GM18502 (cell line): ENCODE results near the gene MTURN.

Source experiments
- ATAC-seq: cut with Tn5 transposase; IDR thresholded peaks from one replicate; pipeline ENCODE4 v1.9.1; 2021; ENCODE audit warnings: mild to moderate bottlenecking; ENCODE audit not compliant: unreplicated experiment, poor library complexity

The MTURN gene

DNA sequence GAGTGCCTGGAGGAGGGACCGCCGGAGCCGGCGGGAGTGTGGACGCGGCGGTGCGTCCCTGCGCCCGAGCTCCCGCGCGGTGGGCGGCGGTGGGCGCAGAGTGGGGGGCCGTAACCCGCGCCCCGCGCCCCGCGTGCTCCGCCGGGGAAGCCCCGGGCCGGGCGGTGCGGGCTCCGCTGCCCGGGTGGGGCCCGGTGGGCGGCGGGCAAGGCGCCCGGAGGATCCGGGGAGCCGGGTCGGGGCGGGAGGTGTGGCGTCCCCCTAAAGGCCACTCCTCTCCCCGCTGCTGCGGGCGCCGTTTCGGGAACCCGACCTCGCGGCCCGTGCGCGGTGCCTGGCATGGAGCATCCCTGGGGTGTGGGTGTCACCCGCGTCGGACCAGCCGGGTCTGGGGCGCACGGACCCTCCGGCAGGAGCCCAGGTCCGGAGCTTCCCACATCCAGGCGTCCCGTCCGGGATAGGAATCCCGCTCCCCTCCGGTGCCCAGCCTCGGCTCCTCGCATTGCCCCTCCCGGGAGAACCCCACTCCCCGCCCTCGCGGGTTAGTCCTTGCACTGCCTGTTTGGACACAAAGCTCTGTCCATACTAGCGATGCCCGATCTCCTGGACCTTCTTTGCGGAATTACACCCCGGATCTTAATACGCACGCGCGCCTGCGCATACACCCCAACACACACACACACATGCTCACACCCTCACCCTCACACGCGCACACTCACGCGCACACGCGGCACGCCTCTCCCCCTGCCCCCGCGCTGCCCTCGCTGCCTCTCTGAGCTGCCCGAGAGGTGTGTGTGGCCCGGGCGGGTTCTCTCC, 723 bp downstream of the MTURN start:
- peak; percentile 26 for ATAC-seq

DNA sequence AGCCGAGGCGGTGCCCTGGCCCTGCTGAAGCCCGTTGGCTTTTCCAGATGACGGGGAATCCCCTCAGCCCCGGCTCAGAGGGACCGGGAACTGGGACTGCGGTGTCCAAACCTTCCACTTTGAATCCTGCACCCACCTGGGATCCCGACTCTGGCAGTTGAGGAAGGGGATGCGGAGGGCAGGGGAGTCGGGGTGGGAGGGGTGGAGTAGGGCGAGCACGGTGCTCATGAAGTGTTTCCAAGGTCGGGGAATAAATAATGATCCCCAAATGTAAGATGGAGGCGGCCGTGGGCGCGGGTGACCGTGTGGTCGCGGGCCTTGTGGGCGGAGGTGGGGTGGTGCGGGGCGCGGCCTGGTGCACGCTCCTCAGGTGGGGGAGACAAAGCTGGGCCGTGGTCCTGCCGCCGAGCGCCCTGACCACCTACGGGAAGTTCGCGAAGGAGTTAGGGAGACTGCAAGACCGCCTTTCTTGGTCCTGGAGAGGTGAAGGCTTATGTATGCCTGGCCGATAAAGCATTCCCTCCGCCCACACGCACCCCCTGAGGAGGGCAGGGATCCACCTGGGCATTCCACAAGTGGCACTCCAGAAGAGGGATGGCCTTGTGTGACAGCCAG, 1.4 kb downstream of the MTURN start:
- ATAC-seq = no peak

DNA sequence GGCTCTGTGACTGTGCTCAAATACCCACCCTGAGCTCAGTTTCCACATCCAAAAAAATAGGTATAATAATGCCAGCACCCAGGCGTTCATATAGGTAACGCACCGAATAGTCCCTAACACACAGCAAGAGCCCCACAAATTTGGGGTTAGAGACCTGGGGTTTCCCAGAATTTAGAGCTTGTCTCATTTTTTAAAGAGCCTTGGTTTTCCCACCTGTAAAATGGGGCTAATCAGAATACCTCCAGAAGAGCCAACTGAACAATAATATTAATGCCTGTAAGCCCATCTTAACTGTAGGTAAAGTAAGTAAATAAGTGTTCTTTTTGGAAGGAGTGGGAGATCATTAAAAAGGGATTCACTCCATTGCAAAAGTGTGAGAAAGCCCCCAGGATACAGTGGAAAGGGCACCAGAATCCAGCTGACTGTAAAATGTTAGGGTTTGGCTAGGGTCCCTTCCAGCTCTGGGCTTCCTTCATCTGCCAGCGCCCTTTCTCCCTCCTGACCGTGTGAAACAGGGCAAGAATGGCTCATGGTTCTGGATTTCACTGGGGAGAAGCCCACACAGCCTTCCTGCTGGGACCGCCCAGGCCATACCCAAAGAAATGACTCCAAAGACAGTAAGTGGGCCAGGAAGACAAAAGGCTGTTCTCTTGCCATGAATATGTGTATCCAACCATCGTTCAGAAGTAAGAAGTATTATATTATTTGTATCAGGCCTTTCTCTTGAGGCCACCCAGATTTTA, 2.1 kb downstream of the MTURN start:
- ATAC-seq = no peak

DNA sequence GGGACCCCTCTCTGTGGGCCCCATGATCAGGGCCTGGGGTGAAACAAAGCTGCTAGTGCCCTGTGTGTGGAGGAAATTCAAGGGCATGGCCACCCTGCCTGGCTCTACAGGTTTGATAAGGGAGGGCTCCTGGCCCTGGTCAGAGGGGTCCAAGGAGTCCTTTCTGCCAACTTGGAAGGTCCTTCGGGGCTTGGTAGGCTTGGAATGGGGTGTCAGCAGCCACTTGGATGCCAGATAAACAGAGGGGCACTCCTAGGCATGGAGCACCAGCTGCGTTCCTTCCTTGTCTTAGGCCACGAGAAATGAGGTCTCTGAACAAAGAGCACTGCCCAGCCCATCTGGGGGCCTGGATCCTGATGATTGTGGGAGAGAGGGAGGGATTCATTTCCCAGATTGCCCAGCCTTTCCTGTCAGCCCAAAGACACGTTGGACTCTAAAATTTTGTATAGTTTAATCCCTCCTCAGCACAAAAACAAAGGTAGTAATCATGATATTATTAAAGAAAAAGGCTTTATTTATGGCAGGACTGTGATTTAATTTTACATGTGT, 5.1 kb downstream of the MTURN start:
- ATAC-seq = no peak

DNA sequence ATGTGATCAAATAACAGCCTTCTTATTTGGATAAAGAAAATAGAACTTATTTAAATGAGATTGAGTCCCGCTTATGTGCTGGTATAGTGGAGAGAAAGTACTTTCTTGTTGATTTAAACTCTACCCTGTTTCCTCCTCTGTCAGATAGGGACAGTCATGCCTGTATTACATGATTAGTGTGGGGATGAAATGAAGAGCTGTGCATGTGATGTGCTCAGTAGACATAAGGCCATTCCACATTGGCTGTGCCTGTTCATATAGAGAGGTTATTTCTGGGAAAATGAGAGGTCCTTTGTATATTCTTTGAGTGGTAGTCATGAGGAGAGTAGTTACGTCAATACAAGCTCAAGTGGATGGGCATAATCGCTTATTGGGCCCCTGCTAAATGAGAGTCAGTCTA, 5.7 kb downstream of the MTURN start:
- ATAC-seq = no peak

DNA sequence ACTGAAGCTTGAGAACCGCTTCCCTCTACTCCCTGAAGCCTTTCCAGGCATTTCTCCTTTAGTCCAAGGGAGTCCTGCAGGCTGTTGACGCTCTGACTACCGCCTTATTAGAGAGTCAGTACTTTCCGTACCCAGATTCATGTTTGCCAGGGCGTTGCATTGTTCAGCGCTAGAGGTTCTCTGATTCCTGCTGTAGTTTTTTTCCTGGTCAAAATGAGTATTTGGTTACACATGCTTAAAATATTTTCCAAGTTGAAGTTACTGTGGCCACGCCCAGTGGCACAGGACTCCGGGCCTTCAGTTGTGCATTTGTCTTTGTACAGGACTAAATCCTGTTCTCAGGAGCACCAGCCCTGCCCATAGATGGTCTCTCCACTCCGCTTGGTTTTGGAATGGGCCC, 7.9 kb downstream of the MTURN start:
- no peak for ATAC-seq

DNA sequence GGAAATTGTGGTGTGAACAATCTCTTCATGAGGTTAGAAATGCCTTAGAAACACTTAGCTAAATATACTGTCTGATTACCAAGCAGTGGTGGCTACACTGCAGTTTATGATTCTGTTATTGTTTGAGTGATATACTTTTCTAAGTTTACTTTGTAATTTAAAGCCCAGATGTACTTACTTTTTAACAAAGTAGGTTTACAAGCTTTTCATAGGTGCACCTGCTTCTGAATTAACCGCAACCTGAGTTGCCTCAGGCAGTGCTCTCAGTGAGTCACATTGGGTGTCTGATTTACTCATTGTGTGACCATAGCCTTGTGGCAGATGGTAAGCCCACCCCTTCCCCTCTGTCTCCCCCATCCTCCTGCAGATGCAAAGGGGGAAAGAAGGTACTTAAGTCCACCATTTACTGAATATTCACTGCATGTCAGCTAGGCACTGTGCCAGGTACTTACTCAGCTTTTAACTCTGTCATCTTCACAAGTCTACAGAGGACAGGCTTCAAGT, 9.0 kb downstream of the MTURN start:
- ATAC-seq = no peak

DNA sequence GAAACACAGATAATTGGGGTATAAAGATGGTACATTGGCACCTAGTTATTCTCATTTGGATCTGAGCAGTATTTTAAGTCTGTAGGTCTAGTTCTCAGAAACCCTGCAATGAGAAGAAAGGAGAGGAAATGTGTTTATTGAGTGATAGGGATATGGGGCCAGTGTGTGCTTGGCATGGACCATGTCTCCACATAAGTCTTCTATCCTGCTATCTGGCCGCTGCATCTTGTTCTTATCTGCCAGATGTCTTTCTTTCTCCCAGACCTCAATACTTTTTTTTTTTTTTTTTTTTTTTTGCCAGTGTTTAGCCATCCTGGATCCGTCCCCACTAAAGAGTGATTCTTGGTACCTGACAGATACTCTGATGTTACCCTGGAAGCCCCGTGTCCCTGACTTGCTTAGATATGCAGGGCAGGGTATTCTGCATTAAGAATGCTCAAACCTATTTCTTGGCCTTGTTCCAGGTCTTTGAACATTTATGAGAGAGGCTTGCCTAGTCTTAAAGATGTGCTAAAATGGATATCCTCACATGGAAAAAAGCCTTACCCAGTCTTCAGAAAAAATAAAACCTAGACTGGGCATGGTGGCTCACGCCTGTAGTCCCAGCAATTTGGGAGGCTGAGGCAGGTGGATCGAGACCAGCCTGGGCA, 10.0 kb downstream of the MTURN start:
- no peak for ATAC-seq

DNA sequence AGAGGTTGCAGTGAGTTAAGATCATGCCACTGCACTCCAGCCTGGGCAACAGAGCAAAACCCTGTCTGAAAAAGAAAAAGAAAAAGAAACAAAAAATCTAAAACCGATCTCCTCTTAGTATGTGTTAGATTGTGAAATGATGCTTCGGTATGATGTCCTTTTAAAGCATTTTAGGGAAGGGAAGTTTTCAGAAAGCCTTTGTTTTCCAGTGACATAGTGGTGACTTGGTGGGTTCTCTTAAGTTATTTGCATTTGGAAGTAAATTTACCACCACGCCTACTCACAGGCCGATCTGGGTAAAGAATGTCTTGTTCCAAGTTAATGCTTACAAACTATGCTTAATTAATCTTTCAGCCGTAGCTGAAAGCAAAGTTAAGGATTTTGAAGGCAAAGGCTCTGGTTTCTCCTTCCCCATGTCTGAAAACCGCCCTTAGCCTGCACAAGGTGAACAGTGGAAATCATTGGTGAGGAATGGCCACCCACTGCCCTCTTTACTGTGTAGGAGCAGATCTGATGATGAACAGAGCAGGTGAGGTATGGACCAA, 10.7 kb downstream of the MTURN start:
- ATAC-seq = no peak

DNA sequence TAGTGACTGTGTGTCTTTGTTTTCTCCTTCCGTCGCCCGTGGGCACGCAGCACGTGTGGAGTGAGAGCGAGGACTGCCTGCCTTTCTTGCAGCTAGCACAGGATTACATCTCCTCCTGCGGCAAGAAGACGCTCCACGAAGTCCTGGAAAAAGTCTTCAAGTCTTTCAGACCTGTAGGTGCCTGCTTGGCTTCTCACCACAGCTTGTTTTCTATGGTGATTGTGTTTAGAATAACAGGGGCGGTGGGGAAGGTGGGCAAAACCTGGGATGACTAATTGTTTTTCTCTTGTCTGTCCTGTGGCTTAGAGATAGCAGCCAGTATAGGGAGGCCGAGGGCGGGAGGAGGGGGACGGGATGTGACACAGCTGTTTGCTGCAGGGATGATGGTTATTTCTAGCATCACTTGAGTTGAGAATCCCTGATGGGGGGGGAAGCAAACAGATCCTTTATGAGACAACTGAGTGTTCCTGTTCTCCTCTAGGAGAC, 11.4 kb downstream of the MTURN start:
- no peak for ATAC-seq

DNA sequence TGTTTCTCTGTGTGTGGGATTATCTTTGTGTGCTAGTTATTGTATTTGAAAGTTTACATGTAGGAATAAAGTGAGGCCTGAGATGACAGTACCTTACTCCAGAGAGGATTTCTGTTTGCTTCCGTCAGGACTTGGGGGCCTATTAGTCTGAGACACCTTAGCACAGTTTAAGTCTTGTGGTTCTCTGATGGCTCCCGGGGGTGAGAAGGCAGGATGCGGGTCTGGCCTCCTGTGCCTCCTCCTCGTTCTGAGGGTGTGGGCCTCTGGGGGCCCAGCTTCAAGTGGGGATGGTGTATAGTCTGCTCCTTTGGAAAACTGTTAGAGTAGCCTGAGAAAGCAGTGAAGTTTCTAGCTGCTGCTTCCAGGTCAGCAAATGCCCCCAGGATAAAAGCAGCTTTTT, 12.4 kb downstream of the MTURN start:
- no peak for ATAC-seq

DNA sequence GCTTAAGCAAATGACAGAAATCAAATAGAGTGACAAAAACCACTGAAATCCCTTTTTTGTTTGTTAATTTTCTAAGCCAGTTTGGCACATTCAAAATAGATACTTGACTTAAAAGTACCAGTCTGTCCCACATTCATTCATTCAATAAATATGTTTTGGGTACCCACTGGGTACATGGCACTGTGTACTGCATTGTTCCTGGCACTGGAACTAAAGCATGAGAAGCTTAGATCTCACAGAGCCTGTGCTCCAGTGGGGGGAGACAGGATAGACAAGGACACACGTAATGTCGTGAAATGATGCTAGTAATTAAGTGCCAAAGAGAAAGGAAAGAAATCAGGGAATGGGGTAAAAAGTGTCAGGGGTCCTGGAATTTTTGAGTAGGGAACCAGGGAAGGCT, 13.0 kb downstream of the MTURN start:
- no peak for ATAC-seq

DNA sequence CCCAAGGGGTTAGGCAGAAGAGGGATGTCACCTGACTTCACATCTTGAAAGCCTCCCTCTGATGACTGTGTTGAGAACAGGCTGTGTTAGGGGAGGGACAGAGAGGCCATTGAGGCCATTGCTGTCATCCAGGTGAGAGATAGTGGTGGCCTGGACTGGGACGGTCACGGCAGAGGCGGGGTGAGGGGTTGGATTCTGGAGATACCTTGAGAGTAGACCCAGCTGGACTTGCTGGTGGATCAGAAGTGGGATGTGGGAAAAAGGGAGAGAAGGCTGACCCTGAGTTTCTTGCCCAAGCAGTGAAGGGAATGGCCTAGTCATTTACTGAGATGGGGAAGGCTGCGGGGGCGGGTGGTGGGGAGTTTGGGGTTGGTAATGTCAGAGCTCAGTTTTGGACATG, 13.6 kb downstream of the MTURN start:
- no peak for ATAC-seq

DNA sequence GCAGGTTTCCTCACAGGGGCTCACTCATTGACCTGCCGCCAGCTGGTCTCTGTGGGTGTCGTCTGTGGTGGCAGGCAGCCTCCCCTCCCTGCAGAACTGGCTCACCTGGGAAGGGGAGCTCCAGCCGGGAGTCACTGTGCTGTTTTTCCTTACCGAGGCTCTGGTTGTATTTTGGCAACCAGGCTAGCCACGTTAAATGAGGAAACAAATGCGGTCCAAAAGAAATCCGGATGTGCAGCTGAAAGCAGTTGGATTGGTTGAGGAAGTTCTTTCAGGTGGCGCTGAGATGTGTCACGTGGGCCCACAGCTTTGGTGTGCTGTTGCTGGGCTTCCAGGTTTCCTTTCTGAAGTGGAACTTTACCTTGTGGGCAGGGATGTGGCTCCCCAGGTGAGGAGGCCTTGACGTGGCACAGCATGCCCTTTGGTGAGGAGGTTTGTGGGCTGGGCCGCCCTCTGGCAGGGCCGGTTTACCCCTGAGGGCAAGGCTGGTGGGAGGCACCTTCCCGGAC, 14.2 kb downstream of the MTURN start:
- ATAC-seq = peak; percentile 42

DNA sequence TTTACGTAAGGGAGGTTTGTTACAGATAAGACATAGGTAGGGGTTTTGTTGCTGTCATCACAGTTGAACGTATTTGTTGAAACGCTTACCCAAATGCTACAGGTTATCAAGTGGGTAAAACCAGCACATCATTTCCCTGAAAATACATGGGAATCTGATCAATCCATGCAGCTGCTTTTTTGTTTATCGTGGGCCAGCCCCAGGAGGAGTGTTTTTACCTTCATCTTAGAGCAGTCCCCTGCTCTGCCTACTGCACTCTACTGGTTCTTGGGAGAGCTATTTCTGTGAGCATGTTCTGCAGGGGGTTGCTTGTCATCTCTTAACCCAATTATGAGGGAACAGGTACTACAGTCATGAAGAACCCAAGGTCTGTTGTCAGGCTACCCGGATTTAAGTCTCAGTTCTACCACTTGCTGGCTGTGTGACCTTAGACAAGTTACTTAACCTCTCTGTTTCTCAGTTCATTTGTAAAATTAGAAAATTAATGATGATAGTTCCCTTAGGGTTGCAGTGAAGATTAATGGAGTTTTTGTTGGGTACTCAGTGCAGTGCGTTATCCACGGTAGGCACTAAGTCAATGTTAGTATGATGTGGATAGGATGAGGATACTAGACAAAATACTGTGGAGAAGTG, 15.0 kb downstream of the MTURN start:
- no peak for ATAC-seq

DNA sequence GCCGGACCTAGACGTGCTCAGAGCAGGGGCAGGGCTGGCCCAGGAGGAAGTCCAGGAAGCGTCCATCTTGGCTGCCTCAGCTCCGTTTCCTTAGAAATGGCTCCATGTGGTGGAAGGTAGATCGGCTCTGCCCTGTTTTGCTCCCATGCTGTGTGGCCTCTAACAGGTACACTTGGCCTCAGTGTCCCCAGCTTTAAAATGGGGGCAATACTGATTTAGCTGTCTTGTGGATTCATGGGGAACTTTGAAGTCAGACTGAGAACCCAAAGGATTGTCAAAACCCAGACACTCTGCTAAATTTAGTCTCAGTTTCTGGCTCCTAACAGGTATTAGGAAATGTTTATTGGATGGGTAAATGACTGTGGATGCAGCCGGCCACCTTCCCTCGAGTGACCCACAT, 15.9 kb downstream of the MTURN start:
- no peak for ATAC-seq

DNA sequence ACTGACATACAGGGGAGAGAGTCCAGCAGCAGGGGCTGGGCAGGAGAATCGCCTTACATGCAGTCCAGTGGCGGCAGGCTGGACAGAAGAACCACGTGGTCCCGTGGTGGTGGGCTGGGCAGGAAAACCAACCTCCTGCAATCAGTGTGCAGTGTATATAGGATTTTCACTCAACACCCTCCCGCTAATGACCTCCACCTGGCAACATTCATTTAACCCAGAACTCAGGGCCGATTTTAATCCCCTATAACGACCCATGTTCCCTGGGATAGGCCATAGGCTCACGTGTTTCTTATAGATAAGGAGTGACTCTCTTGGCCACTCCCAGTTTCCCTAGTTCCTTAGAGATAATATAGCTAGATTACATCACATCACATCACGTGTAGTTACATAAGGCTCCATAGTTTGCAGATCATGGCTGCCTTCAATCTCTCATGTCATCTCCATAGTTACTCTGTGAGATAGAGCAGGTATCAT, 19.4 kb downstream of the MTURN start:
- ATAC-seq = no peak

DNA sequence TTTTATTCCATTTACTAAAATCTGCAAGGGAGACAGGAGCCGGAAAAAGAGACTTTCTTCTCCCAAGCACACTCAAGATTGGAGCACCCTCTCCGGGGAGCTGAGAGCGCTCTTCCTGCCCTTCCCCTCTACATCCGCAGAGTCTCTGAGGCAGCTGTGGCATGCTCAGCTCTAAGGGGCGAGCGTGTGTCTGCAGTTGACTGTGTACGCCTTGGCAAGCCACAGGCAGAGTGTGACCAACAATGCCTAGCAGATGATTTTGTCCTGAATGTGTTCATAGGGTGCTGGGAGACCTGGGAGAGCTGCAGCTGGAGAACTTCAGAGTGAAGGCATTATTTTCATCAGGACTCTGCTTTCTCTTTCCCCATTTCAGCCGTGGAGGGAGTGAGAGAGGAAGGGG, 20.7 kb downstream of the MTURN start:
- no peak for ATAC-seq

DNA sequence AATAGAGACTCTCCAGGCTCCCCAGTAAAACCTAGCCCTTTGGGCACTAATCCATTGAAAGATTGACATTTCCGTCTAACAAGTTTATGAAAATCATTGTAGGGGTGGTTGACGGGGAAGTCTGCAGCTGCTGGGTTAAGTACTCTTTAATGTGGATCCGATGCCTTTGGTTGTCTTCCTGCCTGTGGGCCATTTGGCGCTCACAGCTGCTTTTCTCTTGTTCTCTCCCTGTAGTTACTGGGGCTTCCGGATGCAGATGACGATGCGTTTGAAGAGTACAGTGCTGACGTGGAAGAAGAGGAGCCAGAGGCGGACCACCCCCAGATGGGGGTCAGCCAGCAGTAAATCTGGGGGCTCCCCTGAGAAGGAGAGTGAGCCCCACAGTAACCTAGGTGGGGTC, 22.4 kb downstream of the MTURN start:
- no peak for ATAC-seq
